Mesothelial cell of epicardium (in vitro differentiated cells): ENCODE results near the gene SPON1. TPM values are rescaled to one million over a fixed set of nuclear protein-coding genes. Genes with fewer than 3 reads are reported as not detected.

Experiments used
- DNase-seq, 2 experiments: peaks; one replicate each; pipeline ENCODE4 v3.0.0; 2021; ENCODE audit warnings: low spot score in 2 of 2; ENCODE audit not compliant: unreplicated experiment in 2 of 2
- H3K27ac Mint-ChIP-seq: 2 replicates; pipeline ENCODE4 v1.8.0; 2021; ENCODE audit warnings: mixed read lengths
- H3K27me3 Mint-ChIP-seq: 2 replicates; pipeline ENCODE4 v1.8.0; 2021; ENCODE audit warnings: low read depth, mixed read lengths
- H3K36me3 Mint-ChIP-seq: 2 replicates; pipeline ENCODE4 v1.8.0; 2021; ENCODE audit warnings: mixed read lengths
- H3K4me1 Mint-ChIP-seq: 2 replicates; pipeline ENCODE4 v1.8.0; 2021; ENCODE audit warnings: mixed read lengths
- H3K4me3 Mint-ChIP-seq: 2 replicates; pipeline ENCODE4 v1.8.0; 2021; ENCODE audit warnings: mild to moderate bottlenecking, moderate library complexity, mixed read lengths
- H3K9me3 Mint-ChIP-seq: 2 replicates; pipeline ENCODE4 v1.8.0; 2021; ENCODE audit warnings: mixed read lengths
- CTCF ChIP-seq: fragments of 200-600 bp; sonication (generic); IDR thresholded peaks from one replicate; pipeline ENCODE4 v1.5.0; 2021; ENCODE audit warnings: antibody characterized with exemption; ENCODE audit not compliant: unreplicated experiment
- total RNA-seq: library from RNA; stranded (reverse); gene quantifications from 3 replicates; pipeline ENCODE4 v1.2.1, GENCODE V29; 2021

The SPON1 gene
- total RNA-seq, 1 donor from 2014 or later, result 30.9 TPM

- H3K27me3 Mint-ChIP-seq, result peaks cover 3% of the 10 kb centered on the region
- peaks cover 3% of the 10 kb centered on the region for H3K4me1 Mint-ChIP-seq
- no peak for DNase-seq
- H3K27ac Mint-ChIP-seq, result no peak overlapping the region
- H3K4me3 Mint-ChIP-seq, result no peak overlapping the region
- H3K36me3 Mint-ChIP-seq, result no peaks in the 10 kb centered on the region
- no peaks in the 10 kb centered on the region for H3K9me3 Mint-ChIP-seq
- no peak for TF ChIP-seq CTCF
Observed at GRCh38 chr11:14136561-14136960, 174.0 kb downstream of the SPON1 start.

- H3K36me3 Mint-ChIP-seq, result no peaks in the 10 kb centered on the region
- no peak overlapping the region for H3K27ac Mint-ChIP-seq
- peaks cover 3% of the 10 kb centered on the region for H3K4me1 Mint-ChIP-seq
- H3K9me3 Mint-ChIP-seq, result no peaks in the 10 kb centered on the region
- no peak overlapping the region for H3K4me3 Mint-ChIP-seq
- no peak for DNase-seq
- no peak for TF ChIP-seq CTCF
- peaks cover 2% of the 10 kb centered on the region for H3K27me3 Mint-ChIP-seq
Observed at GRCh38 chr11:14137284-14137683, 174.8 kb downstream of the SPON1 start.

- Mint-ChIP-seq H3K27me3 (peaks cover 2% of the 10 kb centered on the region), H3K36me3 (no peaks in the 10 kb centered on the region), H3K4me3 (no peak overlapping the region), H3K27ac (no peak overlapping the region), H3K4me1 (no peaks in the 10 kb centered on the region), H3K9me3 (no peaks in the 10 kb centered on the region)
- no peak for DNase-seq
- TF ChIP-seq CTCF, result no peak
Observed at GRCh38 chr11:14140991-14141390, 178.5 kb downstream of the SPON1 start.

- DNase-seq, result no peak
- Mint-ChIP-seq H3K4me1 (no peaks in the 10 kb centered on the region), H3K36me3 (no peaks in the 10 kb centered on the region), H3K27me3 (peaks cover 2% of the 10 kb centered on the region), H3K4me3 (no peak overlapping the region), H3K9me3 (no peaks in the 10 kb centered on the region), H3K27ac (no peak overlapping the region)
- TF ChIP-seq CTCF, result no peak
Observed at GRCh38 chr11:14141676-14142075, 179.2 kb downstream of the SPON1 start.

- Mint-ChIP-seq H3K36me3 (no peaks in the 10 kb centered on the region), H3K9me3 (no peaks in the 10 kb centered on the region), H3K27ac (no peak overlapping the region), H3K4me3 (no peak overlapping the region), H3K4me1 (no peaks in the 10 kb centered on the region), H3K27me3 (peaks cover 2% of the 10 kb centered on the region)
- TF ChIP-seq CTCF, result no peak
- DNase-seq, result no peak
Observed at GRCh38 chr11:14144934-14145333, 182.4 kb downstream of the SPON1 start.

GRCh38 chr11:14148653-14149273 is 186.2 kb downstream of the SPON1 start:
- H3K27ac Mint-ChIP-seq, result no peak overlapping the region
- peaks cover 7% of the 10 kb centered on the region for H3K9me3 Mint-ChIP-seq
- H3K27me3 Mint-ChIP-seq, result peaks cover 7% of the 10 kb centered on the region
- no peak overlapping the region for H3K4me3 Mint-ChIP-seq
- peaks cover 1% of the 10 kb centered on the region for H3K36me3 Mint-ChIP-seq
- no peaks in the 10 kb centered on the region for H3K4me1 Mint-ChIP-seq
- peak; percentile 74 for TF ChIP-seq CTCF
- no peak for DNase-seq
